BLaER1 (cell line): ENCODE measurements around the gene RAET1E.
"Not testable (repeated sequence)": the region's sequence is repeated elsewhere in the genome, so short reads cannot be mapped to it uniquely, and the experiment has no call there.

Experiments used
- H3K27ac ChIP-seq: shearing (Covaris generic); formaldehyde crosslinking; 2 replicates; pipeline ENCODE4 v1.8.1; 2022
- H3K27me3 ChIP-seq: shearing (Covaris generic); formaldehyde crosslinking; 2 replicates; pipeline ENCODE4 v1.8.1; 2022
- H3K36me3 ChIP-seq: shearing (Covaris generic); formaldehyde crosslinking; 2 replicates; pipeline ENCODE4 v1.8.1; 2022
- H3K4me1 ChIP-seq: shearing (Covaris generic); formaldehyde crosslinking; 2 replicates; pipeline ENCODE4 v1.8.1; 2022
- H3K4me2 ChIP-seq: shearing (Covaris generic); formaldehyde crosslinking; 2 replicates; pipeline ENCODE4 v1.8.1; 2022
- H3K4me3 ChIP-seq: shearing (Covaris generic); formaldehyde crosslinking; 2 replicates; pipeline ENCODE4 v1.8.1; 2022
- H3K9ac ChIP-seq: shearing (Covaris generic); formaldehyde crosslinking; 2 replicates; pipeline ENCODE4 v1.8.1; 2022
- H3K9me3 ChIP-seq: shearing (Covaris generic); formaldehyde crosslinking; 2 replicates; pipeline ENCODE4 v1.8.1; 2022
- H4K20me1 ChIP-seq: shearing (Covaris generic); formaldehyde crosslinking; 2 replicates; pipeline ENCODE4 v1.8.1; 2022
- Cebpa-rat ChIP-seq: shearing (Covaris generic); IDR thresholded peaks from 2 replicates; pipeline ENCODE4 v1.8.1; 2022

Gene RAET1E

DNA sequence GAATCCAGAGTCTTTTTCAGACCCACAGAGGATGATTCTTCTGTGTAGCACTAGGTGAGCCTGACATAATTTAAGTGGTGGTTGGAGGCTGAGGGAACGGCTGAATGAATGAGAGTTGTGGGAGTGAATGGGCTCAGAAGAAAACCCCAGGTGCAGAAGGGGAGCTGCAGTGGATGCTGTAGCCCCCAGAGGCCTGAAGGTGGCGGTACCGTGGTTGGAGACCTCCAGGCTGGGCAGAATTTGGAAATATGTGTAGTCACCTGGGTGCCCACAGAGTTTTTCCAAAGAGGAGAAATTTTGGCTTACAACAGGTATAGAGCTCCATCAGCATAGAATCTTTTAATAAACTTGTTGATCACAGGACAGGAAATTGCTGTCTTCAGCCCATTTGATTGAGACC, 31.5 kb upstream of the RAET1E start:
- Histone ChIP-seq H3K9me3 (peaks cover 9% of the 10 kb centered on the region; the same call in 1 of the 2 replicates), H3K4me3 (no peak overlapping the region), H3K36me3 (no peaks in the 10 kb centered on the region), H3K27me3 (peaks cover 77% of the 10 kb centered on the region), H3K27ac (no peak overlapping the region), H3K4me2 (no peak overlapping the region), H3K9ac (no peak overlapping the region), H3K4me1 (peaks cover 10% of the 10 kb centered on the region; the same call in 1 of the 2 replicates), H4K20me1 (peaks cover 4% of the 10 kb centered on the region; the same call in 1 of the 2 replicates)
- no peak for TF ChIP-seq Cebpa-rat

DNA sequence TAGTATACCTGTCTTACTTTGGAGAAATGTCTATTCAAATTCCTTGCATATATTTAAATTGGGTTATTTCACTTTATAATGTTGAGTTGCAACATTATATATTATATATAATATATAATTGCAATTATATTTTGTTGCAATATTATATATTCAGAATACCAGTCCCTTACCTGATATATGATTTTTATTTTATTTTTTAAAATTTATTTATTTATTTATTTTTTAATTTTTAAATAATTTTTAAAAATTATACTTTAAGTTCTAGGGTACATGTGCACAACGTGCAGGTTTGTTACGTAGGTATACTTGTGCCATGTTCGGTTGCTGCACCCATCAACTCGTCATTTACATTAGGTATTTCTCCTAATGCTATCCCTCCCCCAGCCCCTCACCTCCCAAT, 29.1 kb upstream of the RAET1E start:
- peaks cover 91% of the 10 kb centered on the region for H3K27me3 ChIP-seq
- peaks cover 32% of the 10 kb centered on the region for H3K9me3 ChIP-seq
- not testable (repeated sequence) for H3K36me3 ChIP-seq, H3K4me2 ChIP-seq, H3K27ac ChIP-seq, H3K9ac ChIP-seq, H4K20me1 ChIP-seq, H3K4me3 ChIP-seq
- peaks cover 10% of the 10 kb centered on the region; the same call in 1 of the 2 replicates for H3K4me1 ChIP-seq

GRCh38 chr6:149925974-149926777, 28.3 kb upstream of the RAET1E start:
- peaks cover 10% of the 10 kb centered on the region; the same call in 1 of the 2 replicates for H3K4me1 ChIP-seq
- H4K20me1 ChIP-seq, result peaks cover 4% of the 10 kb centered on the region; the same call in 1 of the 2 replicates
- H3K9me3 ChIP-seq, result peaks cover 38% of the 10 kb centered on the region
- H3K27me3 ChIP-seq, result peaks cover 94% of the 10 kb centered on the region
- peak overlapping the region; percentile 72 for H3K4me2 ChIP-seq
- H3K9ac ChIP-seq, result no peak overlapping the region
- no peaks in the 10 kb centered on the region for H3K36me3 ChIP-seq
- TF ChIP-seq Cebpa-rat, result no peak
- no peak overlapping the region for H3K27ac ChIP-seq
- H3K4me3 ChIP-seq, result peak overlapping the region; percentile 60

GRCh38 chr6:149925253-149925973, 27.5 kb upstream of the RAET1E start:
- no peaks in the 10 kb centered on the region for H3K36me3 ChIP-seq
- peaks cover 38% of the 10 kb centered on the region for H3K9me3 ChIP-seq
- TF ChIP-seq Cebpa-rat, result no peak
- peaks cover 95% of the 10 kb centered on the region for H3K27me3 ChIP-seq
- peak overlapping the region; percentile 60 for H3K4me3 ChIP-seq
- H4K20me1 ChIP-seq, result peaks cover 4% of the 10 kb centered on the region; the same call in 1 of the 2 replicates
- no peak overlapping the region for H3K9ac ChIP-seq
- H3K4me2 ChIP-seq, result peak overlapping the region; percentile 72
- H3K27ac ChIP-seq, result no peak overlapping the region
- H3K4me1 ChIP-seq, result peaks cover 10% of the 10 kb centered on the region; the same call in 1 of the 2 replicates

GRCh38 chr6:149924933-149925252, 27.0 kb upstream of the RAET1E start:
- Histone ChIP-seq H3K36me3 (no peaks in the 10 kb centered on the region), H3K4me1 (peaks cover 10% of the 10 kb centered on the region; the same call in 1 of the 2 replicates), H3K27ac (no peak overlapping the region), H3K9me3 (peaks cover 38% of the 10 kb centered on the region), H4K20me1 (peaks cover 4% of the 10 kb centered on the region; the same call in 1 of the 2 replicates), H3K27me3 (peaks cover 95% of the 10 kb centered on the region), H3K4me2 (no peak overlapping the region), H3K4me3 (no peak overlapping the region), H3K9ac (no peak overlapping the region)
- no peak for TF ChIP-seq Cebpa-rat

GRCh38 chr6:149924206-149924932, 26.5 kb upstream of the RAET1E start:
- Histone ChIP-seq H3K9ac (no peak overlapping the region), H3K27ac (no peak overlapping the region), H3K4me2 (no peak overlapping the region), H4K20me1 (peaks cover 4% of the 10 kb centered on the region; the same call in 1 of the 2 replicates), H3K4me1 (peaks cover 10% of the 10 kb centered on the region; the same call in 1 of the 2 replicates), H3K36me3 (no peaks in the 10 kb centered on the region), H3K27me3 (peaks cover 92% of the 10 kb centered on the region), H3K9me3 (peaks cover 38% of the 10 kb centered on the region), H3K4me3 (no peak overlapping the region)
- no peak for TF ChIP-seq Cebpa-rat

DNA sequence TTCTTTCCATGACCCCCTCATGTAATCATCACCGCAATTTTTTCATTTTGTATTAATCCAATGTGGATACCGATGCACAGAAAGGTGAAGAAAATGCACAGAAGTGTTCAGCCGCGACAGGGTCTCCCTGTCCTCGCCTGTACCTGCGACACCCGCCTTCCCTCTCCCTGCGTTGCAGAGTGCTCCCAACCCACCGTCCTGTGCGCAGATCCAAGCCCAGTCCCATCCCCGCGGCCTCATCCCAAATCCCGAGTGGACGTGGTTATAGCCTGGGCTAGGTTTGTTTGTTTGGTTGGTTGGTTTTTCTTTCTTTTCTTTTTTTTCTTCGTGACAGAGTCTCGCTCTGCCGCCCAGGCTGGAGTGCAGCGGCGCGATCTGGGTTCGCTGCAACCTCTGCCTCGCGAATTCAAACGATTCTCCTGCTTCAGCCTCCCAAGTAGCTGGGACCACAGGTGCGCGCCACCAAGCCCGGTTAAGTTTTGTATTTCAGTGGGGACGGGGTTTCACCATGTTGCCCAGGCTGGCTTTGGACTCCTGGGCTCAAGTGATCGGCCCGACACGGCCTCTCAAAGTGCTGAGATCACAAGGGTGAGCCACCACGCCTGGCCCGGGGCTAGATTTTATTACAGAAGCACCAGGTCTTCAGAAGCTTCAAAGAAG, 25.5 kb upstream of the RAET1E start:
- Histone ChIP-seq H3K4me2 (no peak overlapping the region), H3K27me3 (peaks cover 83% of the 10 kb centered on the region), H3K9ac (no peak overlapping the region), H3K4me1 (peaks cover 10% of the 10 kb centered on the region; the same call in 1 of the 2 replicates), H3K4me3 (0 out of 2 replicates have a peak overlapping the region, but pooled peaks have one; percentile 19), H3K9me3 (peaks cover 38% of the 10 kb centered on the region), H3K36me3 (no peaks in the 10 kb centered on the region), H4K20me1 (peaks cover 4% of the 10 kb centered on the region; the same call in 1 of the 2 replicates), H3K27ac (no peak overlapping the region)
- no peak for TF ChIP-seq Cebpa-rat

- Histone ChIP-seq H3K9me3 (peaks cover 38% of the 10 kb centered on the region), H3K36me3 (no peaks in the 10 kb centered on the region), H3K4me3 (0 out of 2 replicates have a peak within 1 kb of the TSS, but pooled peaks have one; percentile 19), H3K4me2 (no peak within 1 kb of the TSS), H4K20me1 (peaks cover 4% of the 10 kb centered on the region; the same call in 1 of the 2 replicates), H3K27ac (no peak within 1 kb of the TSS), H3K27me3 (peaks cover 79% of the 10 kb centered on the region), H3K9ac (no peak within 1 kb of the TSS), H3K4me1 (peaks cover 10% of the 10 kb centered on the region; the same call in 1 of the 2 replicates)
- TF ChIP-seq Cebpa-rat, result no peak
Observed at GRCh38 chr6:149922642-149923326, 24.9 kb upstream of the RAET1E start, which contains the start of gene RAET1G. RAET1G (minus strand) TSS chr6:149923121; CDS start chr6:149923010, 111 bp downstream.

- not testable (repeated sequence) for H3K4me3 ChIP-seq, H3K36me3 ChIP-seq, H3K9ac ChIP-seq, H4K20me1 ChIP-seq, H3K27ac ChIP-seq, H3K4me2 ChIP-seq
- Histone ChIP-seq H3K4me1 (peaks cover 10% of the 10 kb centered on the region; the same call in 1 of the 2 replicates), H3K27me3 (peaks cover 72% of the 10 kb centered on the region), H3K9me3 (peaks cover 38% of the 10 kb centered on the region)
Observed at GRCh38 chr6:149922091-149922490, 24.2 kb upstream of the RAET1E start.
